Activated naive CD8-positive, alpha-beta T cell (primary cell): ENCODE data around the gene BROX.
"Not testable (repeated sequence)": the region's sequence is repeated elsewhere in the genome, so short reads cannot be mapped to it uniquely, and the experiment has no call there.

Source experiments
- H3K27ac Mint-ChIP-seq: one replicate; pipeline ENCODE4 v1.8.0; 2021; ENCODE audit warnings: mixed read lengths
- H3K27me3 Mint-ChIP-seq: one replicate; pipeline ENCODE4 v1.8.0; 2021; ENCODE audit warnings: mixed read lengths
- H3K36me3 Mint-ChIP-seq: one replicate; pipeline ENCODE4 v1.8.0; 2021; ENCODE audit warnings: mixed read lengths
- H3K4me1 Mint-ChIP-seq: one replicate; pipeline ENCODE4 v1.8.0; 2021; ENCODE audit warnings: low read depth, mixed read lengths
- H3K4me3 Mint-ChIP-seq: one replicate; pipeline ENCODE4 v1.8.0; 2021; ENCODE audit warnings: mild to moderate bottlenecking, mixed read lengths
- H3K9me3 Mint-ChIP-seq: one replicate; pipeline ENCODE4 v1.8.0; 2021; ENCODE audit warnings: low read depth, mixed read lengths

BROX gene

GRCh38 chr1:222709700-222710153 lies 2.6 kb upstream of the BROX start:
- peaks cover 13% of the 10 kb centered on the region for H3K36me3 Mint-ChIP-seq
- H3K9me3 Mint-ChIP-seq = no peaks in the 10 kb centered on the region
- H3K27me3 Mint-ChIP-seq = no peaks in the 10 kb centered on the region
- peak overlapping the region; percentile 100 for H3K4me3 Mint-ChIP-seq
- peaks cover 65% of the 10 kb centered on the region for H3K4me1 Mint-ChIP-seq
- peak overlapping the region; percentile 12 for H3K27ac Mint-ChIP-seq

- no peaks in the 10 kb centered on the region for H3K9me3 Mint-ChIP-seq
- peaks cover 7% of the 10 kb centered on the region for H3K36me3 Mint-ChIP-seq
- H3K4me3 Mint-ChIP-seq = peak overlapping the region; percentile 100
- no peaks in the 10 kb centered on the region for H3K27me3 Mint-ChIP-seq
- H3K4me1 Mint-ChIP-seq = peaks cover 53% of the 10 kb centered on the region
- H3K27ac Mint-ChIP-seq = peak overlapping the region; percentile 99
Measured at GRCh38 chr1:222711319-222712252, 778 bp upstream of the BROX start.

- Mint-ChIP-seq H3K4me3 (peak overlapping the region; percentile 100), H3K27ac (peak overlapping the region; percentile 99), H3K27me3 (no peaks in the 10 kb centered on the region), H3K4me1 (peaks cover 55% of the 10 kb centered on the region), H3K36me3 (peaks cover 4% of the 10 kb centered on the region), H3K9me3 (no peaks in the 10 kb centered on the region)
Measured at GRCh38 chr1:222713091-222713961, 962 bp downstream of the BROX start.

GRCh38 chr1:222716393-222716792 lies 4.0 kb downstream of the BROX start:
- Mint-ChIP-seq H3K27me3 (no peaks in the 10 kb centered on the region), H3K4me3 (no peak overlapping the region), H3K27ac (no peak overlapping the region), H3K9me3 (no peaks in the 10 kb centered on the region), H3K36me3 (peaks cover 9% of the 10 kb centered on the region), H3K4me1 (peaks cover 41% of the 10 kb centered on the region)

- no peaks in the 10 kb centered on the region for H3K27me3 Mint-ChIP-seq
- no peak overlapping the region for H3K4me3 Mint-ChIP-seq
- H3K36me3 Mint-ChIP-seq = peaks cover 21% of the 10 kb centered on the region
- H3K27ac Mint-ChIP-seq = no peak overlapping the region
- H3K4me1 Mint-ChIP-seq = peaks cover 6% of the 10 kb centered on the region
- H3K9me3 Mint-ChIP-seq = no peaks in the 10 kb centered on the region
Measured at GRCh38 chr1:222728746-222729145, 16.4 kb downstream of the BROX start.

GRCh38 chr1:222730866-222731265 lies 18.5 kb downstream of the BROX start:
- peaks cover 19% of the 10 kb centered on the region for H3K36me3 Mint-ChIP-seq
- H3K9me3 Mint-ChIP-seq = no peaks in the 10 kb centered on the region
- H3K27ac Mint-ChIP-seq = no peak overlapping the region
- H3K4me1 Mint-ChIP-seq = peaks cover 6% of the 10 kb centered on the region
- no peaks in the 10 kb centered on the region for H3K27me3 Mint-ChIP-seq
- no peak overlapping the region for H3K4me3 Mint-ChIP-seq

- no peak overlapping the region for H3K27ac Mint-ChIP-seq
- H3K27me3 Mint-ChIP-seq = no peaks in the 10 kb centered on the region
- H3K36me3 Mint-ChIP-seq = peaks cover 19% of the 10 kb centered on the region
- no peak overlapping the region for H3K4me3 Mint-ChIP-seq
- peaks cover 6% of the 10 kb centered on the region for H3K4me1 Mint-ChIP-seq
- no peaks in the 10 kb centered on the region for H3K9me3 Mint-ChIP-seq
Measured at GRCh38 chr1:222732216-222733159, 20.1 kb downstream of the BROX start.

GRCh38 chr1:222734740-222735139 lies 22.4 kb downstream of the BROX start:
- Mint-ChIP-seq H3K9me3 (no peaks in the 10 kb centered on the region), H3K4me3 (no peak overlapping the region), H3K4me1 (peaks cover 5% of the 10 kb centered on the region), H3K36me3 (peaks cover 10% of the 10 kb centered on the region), H3K27ac (no peak overlapping the region), H3K27me3 (no peaks in the 10 kb centered on the region)

GRCh38 chr1:222736470-222736869 lies 24.1 kb downstream of the BROX start:
- Mint-ChIP-seq H3K4me1 (peaks cover 5% of the 10 kb centered on the region), H3K27me3 (no peaks in the 10 kb centered on the region), H3K27ac (no peak overlapping the region), H3K36me3 (peaks cover 10% of the 10 kb centered on the region), H3K9me3 (no peaks in the 10 kb centered on the region), H3K4me3 (no peak overlapping the region)

GRCh38 chr1:222736972-222737371 lies 24.6 kb downstream of the BROX start, which contains the start of gene FAM177B:
Gene FAM177B (plus strand): TSS chr1:222737202. CDS start chr1:222746546, 9,344 bp downstream.
- Mint-ChIP-seq H3K4me1 (peaks cover 2% of the 10 kb centered on the region), H3K36me3 (peaks cover 7% of the 10 kb centered on the region), H3K9me3 (no peaks in the 10 kb centered on the region), H3K4me3 (no peak within 1 kb of the TSS), H3K27ac (no peak within 1 kb of the TSS), H3K27me3 (no peaks in the 10 kb centered on the region)

- H3K4me3 Mint-ChIP-seq = no peak overlapping the region
- no peak overlapping the region for H3K27ac Mint-ChIP-seq
- no peaks in the 10 kb centered on the region for H3K36me3 Mint-ChIP-seq
- H3K9me3 Mint-ChIP-seq = no peaks in the 10 kb centered on the region
- H3K27me3 Mint-ChIP-seq = no peaks in the 10 kb centered on the region
- no peaks in the 10 kb centered on the region for H3K4me1 Mint-ChIP-seq
Measured at GRCh38 chr1:222739465-222739864, 27.1 kb downstream of the BROX start.

- Mint-ChIP-seq H3K9me3 (no peaks in the 10 kb centered on the region), H3K36me3 (no peaks in the 10 kb centered on the region), H3K27ac (no peak overlapping the region), H3K4me1 (no peaks in the 10 kb centered on the region), H3K27me3 (no peaks in the 10 kb centered on the region), H3K4me3 (no peak overlapping the region)
Measured at GRCh38 chr1:222739929-222740328, 27.6 kb downstream of the BROX start.

- H3K27ac Mint-ChIP-seq, H3K4me1 Mint-ChIP-seq, H3K27me3 Mint-ChIP-seq, H3K36me3 Mint-ChIP-seq, H3K4me3 Mint-ChIP-seq, H3K9me3 Mint-ChIP-seq: not testable (repeated sequence)
Measured at GRCh38 chr1:222741630-222742457, 29.5 kb downstream of the BROX start.
